Suprapubic skin (tissue), 4 donors: ENCODE results near the gene KHDC3L. TPM values are rescaled to one million over a fixed set of nuclear protein-coding genes. Genes with fewer than 3 reads are reported as not detected.

ENCODE experiments used
- DNase-seq, 2 donors: peaks; one replicate each; pipeline ENCODE4 v3.0.0-alpha.2; 2019; ENCODE audit warnings: low spot score in 2 of 2
- H3K27ac ChIP-seq: fragments of 200-600 bp; sonication (generic); one replicate; pipeline ENCODE4 v1.5.1; 2019
- H3K27me3 ChIP-seq: fragments of 200-600 bp; sonication (generic); one replicate; pipeline ENCODE4 v1.5.1; 2019
- H3K36me3 ChIP-seq: fragments of 200-600 bp; sonication (generic); one replicate; pipeline ENCODE4 v1.5.1; 2019
- H3K4me1 ChIP-seq: fragments of 200-600 bp; sonication (generic); one replicate; pipeline ENCODE4 v1.5.1; 2019
- H3K4me3 ChIP-seq: fragments of 200-600 bp; sonication (generic); one replicate; pipeline ENCODE4 v1.5.1; 2019; ENCODE audit warnings: mild to moderate bottlenecking
- H3K9me3 ChIP-seq: fragments of 200-600 bp; sonication (generic); one replicate; pipeline ENCODE4 v1.5.1; 2019
- CTCF ChIP-seq, 2 donors: fragments of 200-600 bp in 1 of 2; fragments of 450-650 bp in 1 of 2; sonication (generic) in 1 of 2; IDR thresholded peaks; one replicate each; pipeline ENCODE4 v1.5.1; 2016 to 2019; ENCODE audit warnings: antibody characterized with exemption in 2 of 2, mild to moderate bottlenecking in 1 of 2, moderate library complexity in 1 of 2
- EP300 ChIP-seq: sonication (generic); formaldehyde crosslinking; IDR thresholded peaks from one replicate; pipeline ENCODE4 v1.6.1; 2017; ENCODE audit warnings: antibody characterized with exemption
- POLR2A ChIP-seq, 2 donors: fragments of 450-650 bp; IDR thresholded peaks; one replicate each; pipeline ENCODE4 v1.6.1; 2017; ENCODE audit warnings: antibody characterized with exemption in 2 of 2, mild to moderate bottlenecking in 2 of 2, moderate library complexity in 2 of 2
- POLR2AphosphoS5 ChIP-seq, 3 donors: sonication (generic); formaldehyde crosslinking; IDR thresholded peaks; one replicate each; pipeline ENCODE4 v1.6.1; 2017; ENCODE audit warnings: antibody characterized with exemption in 3 of 3
- WGBS: methylation state at CpG from one replicate; pipeline ENCODE4 v1.1.5; 2018; 5-methylcytosine and 5-hydroxymethylcytosine counted together
- total RNA-seq, 4 donors: library from RNA; depleted of rRNA; stranded (reverse); fragments of >200 nt; gene quantifications; one replicate each; pipeline ENCODE4 v1.1.0, GENCODE V29; 2016

Gene KHDC3L
- total RNA-seq, 4 donors from 2014 or later, result not detected

GRCh38 chr6:73329201-73329600, 33.3 kb upstream of the KHDC3L start:
- 56% methylated on average over 3 of the region's 3 CpGs for WGBS
- H3K4me1 ChIP-seq, result no peaks in the 10 kb centered on the region
- no peaks in the 10 kb centered on the region for H3K9me3 ChIP-seq
- H3K36me3 ChIP-seq, result no peaks in the 10 kb centered on the region
- DNase-seq, result no peak
- no peak overlapping the region for H3K4me3 ChIP-seq
- TF ChIP-seq CTCF (IDR thresholded peaks at IDR 0.05), result no peak
- no peak for TF ChIP-seq POLR2A (IDR thresholded peaks at IDR 0.05)
- TF ChIP-seq POLR2AphosphoS5 (IDR thresholded peaks at IDR 0.05), result no peak
- no peak for TF ChIP-seq EP300
- H3K27ac ChIP-seq, result no peak overlapping the region
- peaks cover 15% of the 10 kb centered on the region for H3K27me3 ChIP-seq

- Histone ChIP-seq H3K4me1 (no peaks in the 10 kb centered on the region), H3K27me3 (no peaks in the 10 kb centered on the region), H3K36me3 (no peaks in the 10 kb centered on the region), H3K9me3 (no peaks in the 10 kb centered on the region), H3K4me3 (no peak overlapping the region), H3K27ac (no peak overlapping the region)
- 56% methylated on average over 3 of the region's 3 CpGs for WGBS
- TF ChIP-seq CTCF (IDR thresholded peaks at IDR 0.05) (no peak), EP300 (no peak), POLR2A (IDR thresholded peaks at IDR 0.05) (no peak)
- no peak for DNase-seq
These were observed 23.1 kb upstream of the KHDC3L start for GRCh38 chr6:73339340-73339739.

- H3K4me3 ChIP-seq, result no peak overlapping the region
- no peaks in the 10 kb centered on the region for H3K9me3 ChIP-seq
- H3K27me3 ChIP-seq, result no peaks in the 10 kb centered on the region
- no peaks in the 10 kb centered on the region for H3K36me3 ChIP-seq
- WGBS, result 43% methylated on average over 2 of the region's 2 CpGs
- no peak for DNase-seq
- no peak for TF ChIP-seq EP300
- no peaks in the 10 kb centered on the region for H3K4me1 ChIP-seq
- H3K27ac ChIP-seq, result no peak overlapping the region
These were observed 22.4 kb upstream of the KHDC3L start for GRCh38 chr6:73340048-73340447.

GRCh38 chr6:73341335-73341734, 21.1 kb upstream of the KHDC3L start:
- Histone ChIP-seq H3K4me1 (no peaks in the 10 kb centered on the region), H3K27ac (no peak overlapping the region), H3K9me3 (no peaks in the 10 kb centered on the region), H3K36me3 (no peaks in the 10 kb centered on the region), H3K27me3 (no peaks in the 10 kb centered on the region), H3K4me3 (no peak overlapping the region)
- 58% methylated on average over 1 of the region's 1 CpG for WGBS
- TF ChIP-seq CTCF (IDR thresholded peaks at IDR 0.05), result no peak
- TF ChIP-seq POLR2AphosphoS5 (IDR thresholded peaks at IDR 0.05), result no peak
- no peak for TF ChIP-seq EP300
- TF ChIP-seq POLR2A (IDR thresholded peaks at IDR 0.05), result no peak
- no peak for DNase-seq

GRCh38 chr6:73342174-73342573, 20.3 kb upstream of the KHDC3L start:
- TF ChIP-seq CTCF (IDR thresholded peaks at IDR 0.05) (no peak), POLR2A (IDR thresholded peaks at IDR 0.05) (no peak), EP300 (no peak), POLR2AphosphoS5 (IDR thresholded peaks at IDR 0.05) (no peak)
- no peak overlapping the region for H3K27ac ChIP-seq
- no peaks in the 10 kb centered on the region for H3K4me1 ChIP-seq
- H3K9me3 ChIP-seq, result no peaks in the 10 kb centered on the region
- H3K27me3 ChIP-seq, result no peaks in the 10 kb centered on the region
- no peaks in the 10 kb centered on the region for H3K36me3 ChIP-seq
- DNase-seq, result no peak
- H3K4me3 ChIP-seq, result no peak overlapping the region
- WGBS, result 78% methylated on average over 5 of the region's 5 CpGs

- H3K36me3 ChIP-seq, result no peaks in the 10 kb centered on the region
- no peak overlapping the region for H3K27ac ChIP-seq
- TF ChIP-seq CTCF (IDR thresholded peaks at IDR 0.05), result no peak
- H3K4me1 ChIP-seq, result no peaks in the 10 kb centered on the region
- no peak overlapping the region for H3K4me3 ChIP-seq
- H3K27me3 ChIP-seq, result peaks cover 9% of the 10 kb centered on the region
- no peak for DNase-seq
- no peaks in the 10 kb centered on the region for H3K9me3 ChIP-seq
These were observed 19.3 kb upstream of the KHDC3L start for GRCh38 chr6:73343164-73343563.
